Neural cell (in vitro differentiated cells): ENCODE measurements around the gene MRPL14. TPM values are rescaled to one million over a fixed set of nuclear protein-coding genes. Genes with fewer than 3 reads are reported as not detected.

Experiments
- H2AFZ ChIP-seq: fragments of 200-600, 300-800 bp; sonication (generic), shearing (Covaris generic); 2 replicates; pipeline ENCODE4 v1.6.0; 2014; ENCODE audit warnings: low read depth, mild to moderate bottlenecking, antibody characterized with exemption, low read length, moderate library complexity
- H3F3A ChIP-seq: fragments of 200-600 bp; shearing (Covaris generic); 2 replicates; pipeline ENCODE4 v1.6.1; 2016; ENCODE audit warnings: mild to moderate bottlenecking, moderate library complexity, mixed read lengths, antibody characterized with exemption, low read length; ENCODE audit not compliant: insufficient read depth, poor library complexity, severe bottlenecking
- H3K27ac ChIP-seq: fragments of 200-600, 300-800 bp; sonication (generic), shearing (Covaris generic); 2 replicates; pipeline ENCODE4 v1.5.1; 2014; ENCODE audit warnings: mild to moderate bottlenecking, low read length, moderate library complexity
- H3K27me3 ChIP-seq: fragments of 300-800, 200-600 bp; sonication (generic), shearing (Covaris generic); 2 replicates; pipeline ENCODE4 v1.6.0; 2014; ENCODE audit warnings: mild to moderate bottlenecking, low read depth, low read length, moderate library complexity; ENCODE audit not compliant: insufficient read depth
- H3K36me3 ChIP-seq: fragments of 300-800, 200-600 bp; sonication (generic), shearing (Covaris generic); 2 replicates; pipeline ENCODE4 v1.5.1; 2014; ENCODE audit warnings: mild to moderate bottlenecking, antibody characterized with exemption, low read length, moderate library complexity; ENCODE audit not compliant: insufficient read depth
- H3K4me2 ChIP-seq: fragments of 300-800, 200-600 bp; sonication (generic), shearing (Covaris generic); 2 replicates; pipeline ENCODE4 v1.6.0; 2014; ENCODE audit warnings: mild to moderate bottlenecking, low read length
- H3K4me3 ChIP-seq: fragments of 300-800, 200-600 bp; sonication (generic), shearing (Covaris generic); 2 replicates; pipeline ENCODE4 v1.5.1; 2014; ENCODE audit warnings: mild to moderate bottlenecking, low read length, moderate library complexity
- H3K79me2 ChIP-seq: fragments of 200-600 bp; shearing (Covaris generic); replicated peaks from 2 replicates; pipeline ENCODE4 v1.6.0; 2014; ENCODE audit warnings: mild to moderate bottlenecking, low read length, moderate library complexity; ENCODE audit not compliant: insufficient read depth
- H3K9ac ChIP-seq: fragments of 300-800, 200-600 bp; sonication (generic), shearing (Covaris generic); 2 replicates; pipeline ENCODE4 v1.6.1; 2016; ENCODE audit warnings: mild to moderate bottlenecking, low read length, mixed read lengths
- H3K9me2 ChIP-seq: fragments of 200-600 bp; shearing (Covaris generic); 2 replicates; pipeline ENCODE4 v1.6.1; 2016; ENCODE audit warnings: mild to moderate bottlenecking, low read length, mixed read lengths; ENCODE audit not compliant: insufficient read depth
- H3K9me3 ChIP-seq: fragments of 200-600, 300-800 bp; sonication (generic), shearing (Covaris generic); 2 replicates; pipeline ENCODE4 v1.6.1; 2016; ENCODE audit warnings: mild to moderate bottlenecking, mixed run types, low read length, moderate library complexity, mixed read lengths
- H4K20me1 ChIP-seq: fragments of 200-600 bp; shearing (Covaris generic); 2 replicates; pipeline ENCODE4 v1.6.1; 2016; ENCODE audit warnings: mild to moderate bottlenecking, mixed run types; ENCODE audit not compliant: insufficient read depth
- EP300 ChIP-seq: fragments of 450-650 bp; conservative IDR thresholded peaks from 2 replicates; pipeline ENCODE4 v1.6.1; 2014; ENCODE audit warnings: antibody characterized with exemption, mild to moderate bottlenecking, moderate library complexity; ENCODE audit not compliant: poor library complexity, severe bottlenecking
- EZH2 ChIP-seq: fragments of 200-600, 300-800 bp; shearing (Covaris generic), sonication (generic); IDR thresholded peaks from 2 replicates; pipeline ENCODE4 v1.6.1; 2014; ENCODE audit warnings: antibody characterized with exemption, low read length, borderline replicate concordance, mild to moderate bottlenecking; ENCODE audit not compliant: insufficient read depth, poor library complexity, severe bottlenecking
- MXI1 ChIP-seq: fragments of 450-650 bp; conservative IDR thresholded peaks from 2 replicates; pipeline ENCODE4 v1.6.1; 2014; ENCODE audit warnings: antibody characterized with exemption, mild to moderate bottlenecking; ENCODE audit not compliant: poor library complexity, severe bottlenecking
- POLR2AphosphoS5 ChIP-seq: IDR thresholded peaks from 2 replicates; pipeline ENCODE4 v1.6.1; 2012
- RAD21 ChIP-seq: fragments of 450-650 bp; conservative IDR thresholded peaks from 2 replicates; pipeline ENCODE4 v1.6.1; 2014; ENCODE audit warnings: antibody characterized with exemption, mild to moderate bottlenecking, moderate library complexity
- SMC3 ChIP-seq: fragments of 450-650 bp; conservative IDR thresholded peaks from 2 replicates; pipeline ENCODE4 v1.6.1; 2014; ENCODE audit warnings: antibody characterized with exemption, mild to moderate bottlenecking, moderate library complexity; ENCODE audit not compliant: poor library complexity
- TAF1 ChIP-seq: IDR thresholded peaks from 2 replicates; pipeline ENCODE4 v1.6.1; 2012; ENCODE audit warnings: low read depth
- polyA plus RNA-seq: library from polyadenylated mRNA; depleted of rRNA; stranded (reverse); fragments of >200 nt; gene quantifications from 2 replicates; pipeline ENCODE4 v1.2.3, GENCODE V29; 2014
- TF ChIP-seq, protein P1 (sequence below): IDR thresholded peaks from 2 replicates; pipeline ENCODE4 v1.6.1; 2012; ENCODE audit warnings: borderline replicate concordance
- TF ChIP-seq, protein P2 (sequence below): fragments of 450-650 bp; IDR thresholded peaks from 2 replicates; pipeline ENCODE4 v1.5.1; 2014; ENCODE audit warnings: antibody characterized with exemption, mild to moderate bottlenecking, moderate library complexity; ENCODE audit not compliant: poor library complexity, severe bottlenecking

The MRPL14 gene
- polyA plus RNA-seq, 1 donor from 2014 or later = 66.4 TPM

DNA sequence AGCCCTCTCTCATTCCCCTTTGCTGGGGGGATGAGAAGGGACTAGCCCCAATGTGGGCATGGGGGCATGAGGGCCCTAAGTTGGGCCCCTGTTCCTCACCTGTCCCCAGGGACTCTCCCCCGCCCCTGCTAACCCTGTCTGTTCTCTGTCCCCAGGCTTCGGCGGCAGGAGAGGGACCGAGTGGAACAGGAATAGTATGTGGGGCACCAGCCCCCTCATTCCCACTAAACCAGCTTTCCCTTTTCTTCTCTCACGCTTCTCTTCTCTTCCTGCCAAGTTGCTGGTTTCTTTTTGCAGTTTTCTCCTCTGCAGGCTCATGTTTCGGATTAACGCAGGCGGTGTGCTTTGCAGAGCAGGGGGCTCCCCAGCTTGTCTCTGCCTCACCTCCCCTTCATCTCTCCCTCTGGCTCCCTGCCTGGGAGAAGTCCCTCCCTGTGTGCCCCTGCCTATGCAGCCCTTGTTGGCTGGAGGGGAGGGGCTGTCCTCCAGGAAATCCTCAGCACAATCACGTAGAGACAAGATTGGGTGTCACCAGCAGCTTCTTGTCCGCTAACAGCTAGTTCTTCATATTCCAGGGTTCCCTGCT lies 8.0 kb upstream of the MRPL14 start:
- H3K27ac ChIP-seq = no peak overlapping the region
- no peaks in the 10 kb centered on the region for H3K36me3 ChIP-seq
- no peak overlapping the region for H3K4me2 ChIP-seq

DNA sequence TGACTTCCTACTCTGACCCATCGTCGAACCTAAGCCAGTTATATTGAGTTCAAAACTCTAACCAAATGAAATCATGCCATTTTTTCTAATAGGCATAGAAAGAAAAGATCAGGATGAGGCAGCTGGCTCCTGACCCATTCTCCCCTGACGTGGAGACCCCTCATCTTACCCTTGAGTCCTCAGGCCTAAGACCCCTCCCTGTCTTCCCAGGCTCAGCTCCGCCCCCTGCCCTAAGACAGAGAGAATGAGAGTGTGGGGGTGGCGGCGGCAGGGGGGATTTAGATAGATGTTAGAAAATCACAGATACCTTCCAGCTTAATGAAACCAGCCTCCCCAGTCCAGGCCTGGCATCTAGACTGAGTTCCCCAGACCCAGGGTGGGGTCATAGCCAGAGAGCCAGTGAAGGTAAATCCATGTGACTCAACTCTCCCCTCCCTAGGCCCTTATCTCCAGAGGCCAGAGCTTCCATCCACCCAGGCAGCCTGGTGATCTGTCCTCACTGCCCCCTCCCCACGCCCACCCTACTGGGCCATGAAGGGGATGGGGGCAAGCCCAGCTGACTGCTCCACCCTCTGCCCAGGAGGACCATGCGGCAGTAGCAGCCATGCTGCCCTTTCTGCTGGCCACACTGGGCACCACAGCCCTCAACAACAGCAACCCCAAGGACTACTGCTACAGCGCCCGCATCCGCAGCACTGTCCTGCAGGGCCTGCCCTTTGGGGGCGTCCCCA lies 6.9 kb upstream of the MRPL14 start:
- Histone ChIP-seq H3K4me3 (no peak overlapping the region), H3K27ac (no peak overlapping the region), H3K9me3 (no peaks in the 10 kb centered on the region), H3K9me2 (no peaks in the 10 kb centered on the region), H3K79me2 (peaks cover 5% of the 10 kb centered on the region), H2AFZ (no peak overlapping the region), H3K27me3 (no peaks in the 10 kb centered on the region), H4K20me1 (no peaks in the 10 kb centered on the region), H3F3A (no peaks in the 10 kb centered on the region), H3K9ac (no peak overlapping the region), H3K4me2 (no peak overlapping the region), H3K36me3 (no peaks in the 10 kb centered on the region)
- TF ChIP-seq RAD21 = no peak
- TF ChIP-seq, protein P1, sequence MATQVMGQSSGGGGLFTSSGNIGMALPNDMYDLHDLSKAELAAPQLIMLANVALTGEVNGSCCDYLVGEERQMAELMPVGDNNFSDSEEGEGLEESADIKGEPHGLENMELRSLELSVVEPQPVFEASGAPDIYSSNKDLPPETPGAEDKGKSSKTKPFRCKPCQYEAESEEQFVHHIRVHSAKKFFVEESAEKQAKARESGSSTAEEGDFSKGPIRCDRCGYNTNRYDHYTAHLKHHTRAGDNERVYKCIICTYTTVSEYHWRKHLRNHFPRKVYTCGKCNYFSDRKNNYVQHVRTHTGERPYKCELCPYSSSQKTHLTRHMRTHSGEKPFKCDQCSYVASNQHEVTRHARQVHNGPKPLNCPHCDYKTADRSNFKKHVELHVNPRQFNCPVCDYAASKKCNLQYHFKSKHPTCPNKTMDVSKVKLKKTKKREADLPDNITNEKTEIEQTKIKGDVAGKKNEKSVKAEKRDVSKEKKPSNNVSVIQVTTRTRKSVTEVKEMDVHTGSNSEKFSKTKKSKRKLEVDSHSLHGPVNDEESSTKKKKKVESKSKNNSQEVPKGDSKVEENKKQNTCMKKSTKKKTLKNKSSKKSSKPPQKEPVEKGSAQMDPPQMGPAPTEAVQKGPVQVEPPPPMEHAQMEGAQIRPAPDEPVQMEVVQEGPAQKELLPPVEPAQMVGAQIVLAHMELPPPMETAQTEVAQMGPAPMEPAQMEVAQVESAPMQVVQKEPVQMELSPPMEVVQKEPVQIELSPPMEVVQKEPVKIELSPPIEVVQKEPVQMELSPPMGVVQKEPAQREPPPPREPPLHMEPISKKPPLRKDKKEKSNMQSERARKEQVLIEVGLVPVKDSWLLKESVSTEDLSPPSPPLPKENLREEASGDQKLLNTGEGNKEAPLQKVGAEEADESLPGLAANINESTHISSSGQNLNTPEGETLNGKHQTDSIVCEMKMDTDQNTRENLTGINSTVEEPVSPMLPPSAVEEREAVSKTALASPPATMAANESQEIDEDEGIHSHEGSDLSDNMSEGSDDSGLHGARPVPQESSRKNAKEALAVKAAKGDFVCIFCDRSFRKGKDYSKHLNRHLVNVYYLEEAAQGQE = no peak

More for the DNA sequence above, 8.0 kb upstream of the MRPL14 start:
- TF ChIP-seq MXI1 (no peak), RAD21 (no peak), EZH2 (no peak), TAF1 (no peak), POLR2AphosphoS5 (no peak), EP300 (no peak), SMC3 (no peak)
- TF ChIP-seq, protein P1 = no peak
- TF ChIP-seq, protein P2, sequence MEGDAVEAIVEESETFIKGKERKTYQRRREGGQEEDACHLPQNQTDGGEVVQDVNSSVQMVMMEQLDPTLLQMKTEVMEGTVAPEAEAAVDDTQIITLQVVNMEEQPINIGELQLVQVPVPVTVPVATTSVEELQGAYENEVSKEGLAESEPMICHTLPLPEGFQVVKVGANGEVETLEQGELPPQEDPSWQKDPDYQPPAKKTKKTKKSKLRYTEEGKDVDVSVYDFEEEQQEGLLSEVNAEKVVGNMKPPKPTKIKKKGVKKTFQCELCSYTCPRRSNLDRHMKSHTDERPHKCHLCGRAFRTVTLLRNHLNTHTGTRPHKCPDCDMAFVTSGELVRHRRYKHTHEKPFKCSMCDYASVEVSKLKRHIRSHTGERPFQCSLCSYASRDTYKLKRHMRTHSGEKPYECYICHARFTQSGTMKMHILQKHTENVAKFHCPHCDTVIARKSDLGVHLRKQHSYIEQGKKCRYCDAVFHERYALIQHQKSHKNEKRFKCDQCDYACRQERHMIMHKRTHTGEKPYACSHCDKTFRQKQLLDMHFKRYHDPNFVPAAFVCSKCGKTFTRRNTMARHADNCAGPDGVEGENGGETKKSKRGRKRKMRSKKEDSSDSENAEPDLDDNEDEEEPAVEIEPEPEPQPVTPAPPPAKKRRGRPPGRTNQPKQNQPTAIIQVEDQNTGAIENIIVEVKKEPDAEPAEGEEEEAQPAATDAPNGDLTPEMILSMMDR = no peak
- Histone ChIP-seq H3K27me3 (no peaks in the 10 kb centered on the region), H2AFZ (no peak overlapping the region), H3K9me3 (no peaks in the 10 kb centered on the region), H3K9me2 (no peaks in the 10 kb centered on the region), H3F3A (no peaks in the 10 kb centered on the region), H3K79me2 (no peaks in the 10 kb centered on the region), H3K4me3 (no peak overlapping the region), H3K9ac (no peak overlapping the region), H4K20me1 (no peaks in the 10 kb centered on the region)
